WTC11 (cell line): Measurements from ENCODE around the gene HOXD10. TPM values are rescaled to one million over a fixed set of nuclear protein-coding genes. Genes with fewer than 3 reads are reported as not detected.

Experiments used
- ATAC-seq: fragments of 200-7000 bp; cut with Tn5 transposase; 2 replicates; pipeline ENCODE4 v1.10.0; 2021; ENCODE audit warnings: mild to moderate bottlenecking, moderate library complexity
- CTCF ChIA-PET: fragments of 300-600 bp; sonication (Branson Sonifier 250); formaldehyde crosslinking; loops from one replicate; lab custom pipeline; 2021; ENCODE audit warnings: antibody characterized with exemption; lab: Charles Lee
- POLR2A ChIA-PET: fragments of 350-600 bp; sonication (Branson Sonifier 250); formaldehyde crosslinking; loops from one replicate; lab custom pipeline; 2021; ENCODE audit warnings: antibody characterized with exemption; lab: Charles Lee
- DNase-seq: peaks from one replicate; pipeline ENCODE4 v3.0.0; 2021; ENCODE audit warnings: low spot score
- H3K27ac Mint-ChIP-seq: 2 replicates; pipeline ENCODE4 v1.8.0; 2021; ENCODE audit warnings: mixed read lengths
- H3K27me3 Mint-ChIP-seq: 2 replicates; pipeline ENCODE4 v1.8.0; 2021; ENCODE audit warnings: low read depth, mild to moderate bottlenecking, moderate library complexity, mixed read lengths
- H3K36me3 Mint-ChIP-seq: 2 replicates; pipeline ENCODE4 v1.8.0; 2021; ENCODE audit warnings: mixed read lengths
- H3K4me1 Mint-ChIP-seq: 2 replicates; pipeline ENCODE4 v1.8.0; 2022; ENCODE audit warnings: mixed read lengths
- H3K4me3 Mint-ChIP-seq: 2 replicates; pipeline ENCODE4 v1.8.0; 2021; ENCODE audit warnings: mild to moderate bottlenecking, moderate library complexity, mixed read lengths
- H3K9me3 Mint-ChIP-seq: 2 replicates; pipeline ENCODE4 v1.8.0; 2021; ENCODE audit warnings: mixed read lengths
- ETV6 ChIP-seq: sonication (generic); formaldehyde crosslinking; IDR thresholded peaks from 2 replicates; pipeline ENCODE4 v1.8.1; 2022; ENCODE audit warnings: mild to moderate bottlenecking, missing genetic modification reagents
- JAZF1 ChIP-seq: fragments of 250-450 bp; sonication (Bioruptor Pico); IDR thresholded peaks from 2 replicates; pipeline ENCODE4 v1.9.0; 2021; ENCODE audit warnings: moderate library complexity, mild to moderate bottlenecking, inconsistent platforms
- MYBL2 ChIP-seq: sonication (generic); formaldehyde crosslinking; IDR thresholded peaks from 2 replicates; pipeline ENCODE4 v1.8.1; 2023; ENCODE audit warnings: mild to moderate bottlenecking, moderate library complexity, missing genetic modification reagents
- NFATC4 ChIP-seq: fragments of 250-450 bp; sonication (Bioruptor Pico); IDR thresholded peaks from 2 replicates; pipeline ENCODE4 v1.9.0; 2021; ENCODE audit warnings: mild to moderate bottlenecking
- RELA ChIP-seq: sonication (generic); formaldehyde crosslinking; IDR thresholded peaks from 2 replicates; pipeline ENCODE4 v1.8.1; 2022; ENCODE audit warnings: missing genetic modification reagents, mild to moderate bottlenecking, borderline replicate concordance
- SOX15 ChIP-seq: fragments of 250-450 bp; sonication (Bioruptor Pico); IDR thresholded peaks from 2 replicates; pipeline ENCODE4 v1.9.0; 2021; ENCODE audit warnings: mild to moderate bottlenecking
- TEAD1 ChIP-seq: sonication (generic); formaldehyde crosslinking; IDR thresholded peaks from 2 replicates; pipeline ENCODE4 v1.8.0; 2022; ENCODE audit warnings: mild to moderate bottlenecking, missing genetic modification reagents
- ZNF263 ChIP-seq: sonication (generic); formaldehyde crosslinking; IDR thresholded peaks from 2 replicates; pipeline ENCODE4 v1.8.1; 2022; ENCODE audit warnings: low read depth, mild to moderate bottlenecking, moderate library complexity, missing genetic modification reagents
- ZNF281 ChIP-seq: sonication (generic); formaldehyde crosslinking; IDR thresholded peaks from 2 replicates; pipeline ENCODE4 v1.8.0; 2023; ENCODE audit warnings: mild to moderate bottlenecking, missing genetic modification reagents
- ZNF425 ChIP-seq: fragments of 250-450 bp; sonication (Bioruptor Pico); conservative IDR thresholded peaks from 2 replicates; pipeline ENCODE4 v1.9.0; 2021; ENCODE audit warnings: mild to moderate bottlenecking
- ZNF512 ChIP-seq: sonication (generic); formaldehyde crosslinking; IDR thresholded peaks from 2 replicates; pipeline ENCODE4 v1.8.1; 2022; ENCODE audit warnings: missing genetic modification reagents, borderline replicate concordance
- total RNA-seq: library from RNA; stranded (reverse); gene quantifications from 3 replicates; pipeline ENCODE4 v1.2.3, GENCODE V29; 2021
- TF ChIP-seq, protein P1 (sequence below): sonication (generic); formaldehyde crosslinking; conservative IDR thresholded peaks from 2 replicates; pipeline ENCODE4 v1.8.1; 2023; ENCODE audit warnings: mild to moderate bottlenecking, low read depth, missing genetic modification reagents, moderate library complexity
- TF ChIP-seq, protein P2 (sequence below): sonication (generic); formaldehyde crosslinking; IDR thresholded peaks from 2 replicates; pipeline ENCODE4 v1.8.1; 2023; ENCODE audit warnings: mild to moderate bottlenecking, missing genetic modification reagents
- TF ChIP-seq, protein P3 (sequence below): sonication (generic); formaldehyde crosslinking; IDR thresholded peaks from 2 replicates; pipeline ENCODE4 v1.8.0; 2022; ENCODE audit warnings: missing genetic modification reagents
- TF ChIP-seq, protein P4 (sequence below): fragments of 250-450 bp; sonication (Bioruptor Pico); IDR thresholded peaks from 2 replicates; pipeline ENCODE4 v1.9.0; 2021; ENCODE audit warnings: mild to moderate bottlenecking

The HOXD10 gene
- total RNA-seq, 1 experiment from 2014 or later = not detected

DNA sequence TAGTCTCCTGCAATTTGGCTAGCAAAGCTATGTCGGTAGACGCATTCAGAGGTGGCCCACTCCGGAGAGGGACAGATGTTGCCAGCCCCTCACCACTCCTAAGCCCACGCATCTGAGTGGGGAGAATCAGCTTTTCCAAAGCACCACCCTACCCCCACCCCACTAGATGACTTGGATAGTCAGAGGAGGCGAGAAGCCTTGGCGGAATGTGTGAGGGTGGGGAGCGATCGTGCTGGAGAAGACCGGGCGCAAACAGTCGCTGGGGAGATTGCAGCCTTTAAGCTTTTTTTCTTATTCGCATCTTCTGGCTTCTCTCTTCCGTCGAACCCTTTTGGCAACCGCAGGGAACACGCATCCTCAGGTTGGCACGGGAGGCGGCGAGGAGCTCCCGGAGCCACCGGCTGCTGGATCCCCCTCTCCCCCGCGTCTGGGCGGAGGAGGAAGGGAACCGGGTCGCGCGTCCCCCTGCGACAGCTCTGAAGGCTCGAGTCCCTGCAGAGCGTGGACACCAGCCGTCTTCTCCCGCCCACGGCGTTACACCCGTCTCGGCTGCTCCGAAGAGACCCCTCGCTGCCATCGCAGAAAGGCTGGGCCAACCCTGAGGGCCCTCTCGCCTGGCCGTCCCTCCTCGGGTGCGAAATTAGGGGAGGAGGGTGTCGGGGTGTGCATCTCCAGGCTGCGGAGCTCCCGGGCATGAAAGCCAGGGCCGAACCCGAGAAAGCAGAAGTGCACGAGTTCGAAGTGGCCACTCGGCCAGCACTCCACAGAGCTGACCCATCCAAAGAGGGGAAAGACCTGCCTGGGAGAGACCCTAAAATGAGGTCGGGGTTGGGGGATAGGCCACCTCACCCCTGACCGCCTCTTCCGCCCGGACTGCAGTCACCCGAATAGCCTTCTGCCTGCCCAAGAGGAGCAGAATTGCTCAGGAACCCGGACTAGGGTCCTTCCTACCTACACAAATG lies 45.0 kb upstream of the HOXD10 start:
- ChIA-PET CTCF (interaction anchor here (0.7 to 1.9 kb wide), 4 partner anchors 9 to 868 kb away, joined by 3 to 12 read pairs (median 4); no protein-coding TSS in a partner anchor), POLR2A (no interaction called here)
- TF ChIP-seq ETV6 (CRISPR knock-in tag) = no peak
- no peak for TF ChIP-seq ZNF263 (CRISPR knock-in tag)
- no peak for TF ChIP-seq RELA (CRISPR knock-in tag)
- TF ChIP-seq, protein P1, sequence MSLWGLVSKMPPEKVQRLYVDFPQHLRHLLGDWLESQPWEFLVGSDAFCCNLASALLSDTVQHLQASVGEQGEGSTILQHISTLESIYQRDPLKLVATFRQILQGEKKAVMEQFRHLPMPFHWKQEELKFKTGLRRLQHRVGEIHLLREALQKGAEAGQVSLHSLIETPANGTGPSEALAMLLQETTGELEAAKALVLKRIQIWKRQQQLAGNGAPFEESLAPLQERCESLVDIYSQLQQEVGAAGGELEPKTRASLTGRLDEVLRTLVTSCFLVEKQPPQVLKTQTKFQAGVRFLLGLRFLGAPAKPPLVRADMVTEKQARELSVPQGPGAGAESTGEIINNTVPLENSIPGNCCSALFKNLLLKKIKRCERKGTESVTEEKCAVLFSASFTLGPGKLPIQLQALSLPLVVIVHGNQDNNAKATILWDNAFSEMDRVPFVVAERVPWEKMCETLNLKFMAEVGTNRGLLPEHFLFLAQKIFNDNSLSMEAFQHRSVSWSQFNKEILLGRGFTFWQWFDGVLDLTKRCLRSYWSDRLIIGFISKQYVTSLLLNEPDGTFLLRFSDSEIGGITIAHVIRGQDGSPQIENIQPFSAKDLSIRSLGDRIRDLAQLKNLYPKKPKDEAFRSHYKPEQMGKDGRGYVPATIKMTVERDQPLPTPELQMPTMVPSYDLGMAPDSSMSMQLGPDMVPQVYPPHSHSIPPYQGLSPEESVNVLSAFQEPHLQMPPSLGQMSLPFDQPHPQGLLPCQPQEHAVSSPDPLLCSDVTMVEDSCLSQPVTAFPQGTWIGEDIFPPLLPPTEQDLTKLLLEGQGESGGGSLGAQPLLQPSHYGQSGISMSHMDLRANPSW (CRISPR knock-in tag) = no peak
- TF ChIP-seq ZNF512 = no peak
- TF ChIP-seq, protein P2, sequence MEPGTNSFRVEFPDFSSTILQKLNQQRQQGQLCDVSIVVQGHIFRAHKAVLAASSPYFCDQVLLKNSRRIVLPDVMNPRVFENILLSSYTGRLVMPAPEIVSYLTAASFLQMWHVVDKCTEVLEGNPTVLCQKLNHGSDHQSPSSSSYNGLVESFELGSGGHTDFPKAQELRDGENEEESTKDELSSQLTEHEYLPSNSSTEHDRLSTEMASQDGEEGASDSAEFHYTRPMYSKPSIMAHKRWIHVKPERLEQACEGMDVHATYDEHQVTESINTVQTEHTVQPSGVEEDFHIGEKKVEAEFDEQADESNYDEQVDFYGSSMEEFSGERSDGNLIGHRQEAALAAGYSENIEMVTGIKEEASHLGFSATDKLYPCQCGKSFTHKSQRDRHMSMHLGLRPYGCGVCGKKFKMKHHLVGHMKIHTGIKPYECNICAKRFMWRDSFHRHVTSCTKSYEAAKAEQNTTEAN (CRISPR knock-in tag) = no peak
- TF ChIP-seq, protein P3, sequence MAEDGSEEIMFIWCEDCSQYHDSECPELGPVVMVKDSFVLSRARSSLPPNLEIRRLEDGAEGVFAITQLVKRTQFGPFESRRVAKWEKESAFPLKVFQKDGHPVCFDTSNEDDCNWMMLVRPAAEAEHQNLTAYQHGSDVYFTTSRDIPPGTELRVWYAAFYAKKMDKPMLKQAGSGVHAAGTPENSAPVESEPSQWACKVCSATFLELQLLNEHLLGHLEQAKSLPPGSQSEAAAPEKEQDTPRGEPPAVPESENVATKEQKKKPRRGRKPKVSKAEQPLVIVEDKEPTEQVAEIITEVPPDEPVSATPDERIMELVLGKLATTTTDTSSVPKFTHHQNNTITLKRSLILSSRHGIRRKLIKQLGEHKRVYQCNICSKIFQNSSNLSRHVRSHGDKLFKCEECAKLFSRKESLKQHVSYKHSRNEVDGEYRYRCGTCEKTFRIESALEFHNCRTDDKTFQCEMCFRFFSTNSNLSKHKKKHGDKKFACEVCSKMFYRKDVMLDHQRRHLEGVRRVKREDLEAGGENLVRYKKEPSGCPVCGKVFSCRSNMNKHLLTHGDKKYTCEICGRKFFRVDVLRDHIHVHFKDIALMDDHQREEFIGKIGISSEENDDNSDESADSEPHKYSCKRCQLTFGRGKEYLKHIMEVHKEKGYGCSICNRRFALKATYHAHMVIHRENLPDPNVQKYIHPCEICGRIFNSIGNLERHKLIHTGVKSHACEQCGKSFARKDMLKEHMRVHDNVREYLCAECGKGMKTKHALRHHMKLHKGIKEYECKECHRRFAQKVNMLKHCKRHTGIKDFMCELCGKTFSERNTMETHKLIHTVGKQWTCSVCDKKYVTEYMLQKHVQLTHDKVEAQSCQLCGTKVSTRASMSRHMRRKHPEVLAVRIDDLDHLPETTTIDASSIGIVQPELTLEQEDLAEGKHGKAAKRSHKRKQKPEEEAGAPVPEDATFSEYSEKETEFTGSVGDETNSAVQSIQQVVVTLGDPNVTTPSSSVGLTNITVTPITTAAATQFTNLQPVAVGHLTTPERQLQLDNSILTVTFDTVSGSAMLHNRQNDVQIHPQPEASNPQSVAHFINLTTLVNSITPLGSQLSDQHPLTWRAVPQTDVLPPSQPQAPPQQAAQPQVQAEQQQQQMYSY (CRISPR knock-in tag) = no peak
- no peak for TF ChIP-seq MYBL2 (CRISPR knock-in tag)
- no peak for TF ChIP-seq ZNF425 (CRISPR knock-in tag)
- TF ChIP-seq, protein P4, sequence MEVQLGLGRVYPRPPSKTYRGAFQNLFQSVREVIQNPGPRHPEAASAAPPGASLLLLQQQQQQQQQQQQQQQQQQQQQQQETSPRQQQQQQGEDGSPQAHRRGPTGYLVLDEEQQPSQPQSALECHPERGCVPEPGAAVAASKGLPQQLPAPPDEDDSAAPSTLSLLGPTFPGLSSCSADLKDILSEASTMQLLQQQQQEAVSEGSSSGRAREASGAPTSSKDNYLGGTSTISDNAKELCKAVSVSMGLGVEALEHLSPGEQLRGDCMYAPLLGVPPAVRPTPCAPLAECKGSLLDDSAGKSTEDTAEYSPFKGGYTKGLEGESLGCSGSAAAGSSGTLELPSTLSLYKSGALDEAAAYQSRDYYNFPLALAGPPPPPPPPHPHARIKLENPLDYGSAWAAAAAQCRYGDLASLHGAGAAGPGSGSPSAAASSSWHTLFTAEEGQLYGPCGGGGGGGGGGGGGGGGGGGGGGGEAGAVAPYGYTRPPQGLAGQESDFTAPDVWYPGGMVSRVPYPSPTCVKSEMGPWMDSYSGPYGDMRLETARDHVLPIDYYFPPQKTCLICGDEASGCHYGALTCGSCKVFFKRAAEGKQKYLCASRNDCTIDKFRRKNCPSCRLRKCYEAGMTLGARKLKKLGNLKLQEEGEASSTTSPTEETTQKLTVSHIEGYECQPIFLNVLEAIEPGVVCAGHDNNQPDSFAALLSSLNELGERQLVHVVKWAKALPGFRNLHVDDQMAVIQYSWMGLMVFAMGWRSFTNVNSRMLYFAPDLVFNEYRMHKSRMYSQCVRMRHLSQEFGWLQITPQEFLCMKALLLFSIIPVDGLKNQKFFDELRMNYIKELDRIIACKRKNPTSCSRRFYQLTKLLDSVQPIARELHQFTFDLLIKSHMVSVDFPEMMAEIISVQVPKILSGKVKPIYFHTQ (CRISPR knock-in tag) = no peak
- TF ChIP-seq SOX15 = no peak
- TF ChIP-seq TEAD1 (CRISPR knock-in tag) = no peak
- TF ChIP-seq JAZF1 (CRISPR knock-in tag) = no peak
- no peak for TF ChIP-seq ZNF281 (CRISPR knock-in tag)
- no peak for TF ChIP-seq NFATC4 (CRISPR knock-in tag)
- no peaks in the 10 kb centered on the region for H3K9me3 Mint-ChIP-seq
- ATAC-seq (no peak), DNase-seq (no peak)
- no peak overlapping the region for H3K27ac Mint-ChIP-seq
- no peaks in the 10 kb centered on the region for H3K36me3 Mint-ChIP-seq
- peaks cover 34% of the 10 kb centered on the region for H3K4me1 Mint-ChIP-seq
- no peak overlapping the region; the same call in 1 of the 2 replicates for H3K4me3 Mint-ChIP-seq
- peaks cover 100% of the 10 kb centered on the region for H3K27me3 Mint-ChIP-seq
